HL-60 (cell line): Measurements from ENCODE around the gene CANT1.
A peak's percentile ranks its signal among the peaks of the same experiment; 100 is the strongest.

Source experiments
- DNase-seq, 2 experiments: peaks; one replicate each; pipeline ENCODE4 v3.0.0-alpha.2; 2010 to 2020; ENCODE audit warnings: low read depth in 1 of 2, low spot score in 1 of 2
- H3K27ac ChIP-seq: fragments of 250-450 bp; sonication (Bioruptor Pico); replicated peaks from 2 replicates; pipeline ENCODE4 v1.5.1; 2020; ENCODE audit warnings: mild to moderate bottlenecking, moderate library complexity
- H3K27me3 ChIP-seq: fragments of 250-450 bp; sonication (Bioruptor Pico); 2 replicates; pipeline ENCODE4 v1.5.1; 2021; ENCODE audit warnings: mild to moderate bottlenecking, moderate library complexity; ENCODE audit not compliant: insufficient read depth, poor library complexity, severe bottlenecking
- H3K4me3 ChIP-seq: replicated peaks from 2 replicates; pipeline ENCODE4 v1.5.1; 2011; ENCODE audit warnings: mild to moderate bottlenecking, control low read depth, low read length; ENCODE audit not compliant: insufficient read depth
- CTCF ChIP-seq: IDR thresholded peaks from one replicate; pipeline ENCODE4 v1.5.1; 2011; ENCODE audit warnings: low read length, control low read depth, inconsistent platforms; ENCODE audit not compliant: insufficient read depth
- GABPA ChIP-seq: IDR thresholded peaks from 2 replicates; pipeline ENCODE4 v1.6.1; 2012; ENCODE audit warnings: low read depth
- POLR2AphosphoS5 ChIP-seq: IDR thresholded peaks from 2 replicates; pipeline ENCODE4 v1.6.1; 2012; ENCODE audit warnings: low read depth
- SPI1 ChIP-seq: IDR thresholded peaks from 2 replicates; pipeline ENCODE4 v1.6.1; 2012; ENCODE audit warnings: low read depth, mild to moderate bottlenecking, borderline replicate concordance
- TF ChIP-seq, protein P1 (sequence below): IDR thresholded peaks from 2 replicates; pipeline ENCODE4 v1.6.1; 2012; ENCODE audit warnings: low read depth; ENCODE audit not compliant: insufficient replicate concordance

Gene CANT1

DNA sequence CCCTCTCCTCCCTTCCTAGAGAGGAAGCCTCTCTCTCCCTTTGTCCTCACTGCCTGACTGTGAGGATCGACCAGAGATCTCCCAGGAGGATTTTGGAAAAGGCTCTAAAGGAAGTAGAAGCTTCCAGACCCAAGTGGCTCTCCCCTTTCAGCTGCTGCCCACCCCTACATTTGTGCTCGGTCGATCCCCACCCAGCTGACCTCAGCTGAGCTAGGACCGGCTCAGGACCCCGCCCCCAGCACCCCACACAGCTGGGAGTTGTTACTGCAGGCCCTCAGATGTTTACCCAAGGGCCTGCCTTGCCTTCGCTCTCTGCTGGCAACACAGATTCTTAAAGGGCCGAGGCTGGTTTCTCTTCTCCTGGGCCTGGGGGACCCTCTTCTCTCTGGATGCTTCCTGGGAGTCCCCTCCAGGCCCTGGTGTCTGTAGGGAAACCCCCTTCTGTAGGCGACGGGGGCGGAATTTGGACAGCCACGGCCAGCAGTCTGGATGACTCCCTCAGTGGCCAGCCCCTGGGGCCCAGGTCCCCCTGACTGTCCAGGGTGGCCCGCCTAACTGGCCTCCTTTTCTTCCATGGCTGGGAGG lies 57.5 kb downstream of the CANT1 start:
- H3K4me3 ChIP-seq: no peak overlapping the region
- TF ChIP-seq GABPA: no peak
- no peak for TF ChIP-seq POLR2AphosphoS5
- no peaks in the 10 kb centered on the region for H3K27me3 ChIP-seq
- no peak overlapping the region for H3K27ac ChIP-seq
- no peak for DNase-seq

- H3K27ac ChIP-seq: no peak overlapping the region
- no peak for DNase-seq
- no peak overlapping the region for H3K4me3 ChIP-seq
- TF ChIP-seq POLR2AphosphoS5 (no peak), SPI1 (no peak), GABPA (no peak), CTCF (no peak)
- TF ChIP-seq, protein P1, sequence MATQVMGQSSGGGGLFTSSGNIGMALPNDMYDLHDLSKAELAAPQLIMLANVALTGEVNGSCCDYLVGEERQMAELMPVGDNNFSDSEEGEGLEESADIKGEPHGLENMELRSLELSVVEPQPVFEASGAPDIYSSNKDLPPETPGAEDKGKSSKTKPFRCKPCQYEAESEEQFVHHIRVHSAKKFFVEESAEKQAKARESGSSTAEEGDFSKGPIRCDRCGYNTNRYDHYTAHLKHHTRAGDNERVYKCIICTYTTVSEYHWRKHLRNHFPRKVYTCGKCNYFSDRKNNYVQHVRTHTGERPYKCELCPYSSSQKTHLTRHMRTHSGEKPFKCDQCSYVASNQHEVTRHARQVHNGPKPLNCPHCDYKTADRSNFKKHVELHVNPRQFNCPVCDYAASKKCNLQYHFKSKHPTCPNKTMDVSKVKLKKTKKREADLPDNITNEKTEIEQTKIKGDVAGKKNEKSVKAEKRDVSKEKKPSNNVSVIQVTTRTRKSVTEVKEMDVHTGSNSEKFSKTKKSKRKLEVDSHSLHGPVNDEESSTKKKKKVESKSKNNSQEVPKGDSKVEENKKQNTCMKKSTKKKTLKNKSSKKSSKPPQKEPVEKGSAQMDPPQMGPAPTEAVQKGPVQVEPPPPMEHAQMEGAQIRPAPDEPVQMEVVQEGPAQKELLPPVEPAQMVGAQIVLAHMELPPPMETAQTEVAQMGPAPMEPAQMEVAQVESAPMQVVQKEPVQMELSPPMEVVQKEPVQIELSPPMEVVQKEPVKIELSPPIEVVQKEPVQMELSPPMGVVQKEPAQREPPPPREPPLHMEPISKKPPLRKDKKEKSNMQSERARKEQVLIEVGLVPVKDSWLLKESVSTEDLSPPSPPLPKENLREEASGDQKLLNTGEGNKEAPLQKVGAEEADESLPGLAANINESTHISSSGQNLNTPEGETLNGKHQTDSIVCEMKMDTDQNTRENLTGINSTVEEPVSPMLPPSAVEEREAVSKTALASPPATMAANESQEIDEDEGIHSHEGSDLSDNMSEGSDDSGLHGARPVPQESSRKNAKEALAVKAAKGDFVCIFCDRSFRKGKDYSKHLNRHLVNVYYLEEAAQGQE: no peak
- H3K27me3 ChIP-seq: no peaks in the 10 kb centered on the region
Measured at GRCh38 chr17:78950870-78951269, 58.7 kb downstream of the CANT1 start.

DNA sequence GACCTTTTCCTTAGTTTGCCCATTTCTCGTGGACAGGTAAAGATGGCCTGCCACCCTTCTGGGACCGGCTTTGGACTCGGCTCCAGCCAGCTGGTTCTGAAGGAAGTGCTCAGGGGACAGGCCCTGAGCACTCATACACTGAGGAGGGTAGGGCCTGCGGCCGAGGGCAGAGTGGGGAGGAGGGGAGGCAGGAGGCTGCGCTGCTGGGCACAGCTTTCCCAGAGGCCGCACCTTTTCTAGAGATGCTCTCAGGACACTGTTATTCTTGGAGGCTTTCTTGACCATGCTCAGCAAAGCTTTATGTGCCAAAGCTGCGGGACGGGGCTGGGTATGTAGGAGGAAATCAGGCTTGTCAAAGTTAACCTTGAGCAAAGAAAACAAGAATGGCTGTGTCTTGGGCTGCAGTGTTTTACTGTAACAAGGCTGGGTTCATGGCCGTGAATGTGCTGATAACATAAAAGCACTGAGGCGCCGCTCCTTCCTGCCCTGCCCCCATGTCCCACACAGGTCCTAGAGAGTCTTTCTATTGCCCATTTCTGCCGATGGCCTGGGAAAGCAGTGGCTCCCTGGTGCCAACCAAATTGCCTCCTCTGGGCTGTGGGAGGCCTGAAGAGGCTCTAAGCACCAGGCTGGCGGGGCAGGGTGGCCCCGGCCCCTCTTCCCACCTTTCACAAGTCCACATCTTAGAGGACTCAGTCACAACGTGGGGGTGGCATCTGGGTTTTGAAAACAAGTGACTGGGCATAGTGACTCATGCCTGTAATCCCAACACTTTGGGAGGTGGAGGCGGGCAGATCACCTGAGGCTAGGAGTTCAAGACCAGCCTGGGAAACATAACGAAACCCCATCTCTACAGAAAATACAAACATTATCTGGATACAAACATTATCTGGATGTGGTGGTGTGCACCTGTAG lies 62.1 kb downstream of the CANT1 start:
- Histone ChIP-seq H3K4me3 (no peak overlapping the region), H3K27me3 (no peaks in the 10 kb centered on the region), H3K27ac (no peak overlapping the region)
- TF ChIP-seq SPI1 (no peak), CTCF (no peak), POLR2AphosphoS5 (no peak), GABPA (no peak)
- TF ChIP-seq, protein P1: no peak
- no peak for DNase-seq

- DNase-seq: peak in 1 of 2 experiments; percentile 14
- no peak overlapping the region for H3K27ac ChIP-seq
- H3K27me3 ChIP-seq: no peaks in the 10 kb centered on the region
- H3K4me3 ChIP-seq: no peak overlapping the region
- TF ChIP-seq, protein P1: no peak
- no peak for TF ChIP-seq CTCF
Measured at GRCh38 chr17:78946631-78947030, 62.9 kb downstream of the CANT1 start.
